ENCODE results near the gene DBN1. TPM values are rescaled to one million over a fixed set of nuclear protein-coding genes. Genes with fewer than 3 reads are reported as not detected.
A peak's percentile ranks its signal among the peaks of the same experiment; 100 is the strongest.

DBN1 gene
- polyA plus RNA-seq, 1 donor (not counting 4 experiments of a cell fraction or from before 2014, with no cell fraction given), result 59.4 TPM

DNA sequence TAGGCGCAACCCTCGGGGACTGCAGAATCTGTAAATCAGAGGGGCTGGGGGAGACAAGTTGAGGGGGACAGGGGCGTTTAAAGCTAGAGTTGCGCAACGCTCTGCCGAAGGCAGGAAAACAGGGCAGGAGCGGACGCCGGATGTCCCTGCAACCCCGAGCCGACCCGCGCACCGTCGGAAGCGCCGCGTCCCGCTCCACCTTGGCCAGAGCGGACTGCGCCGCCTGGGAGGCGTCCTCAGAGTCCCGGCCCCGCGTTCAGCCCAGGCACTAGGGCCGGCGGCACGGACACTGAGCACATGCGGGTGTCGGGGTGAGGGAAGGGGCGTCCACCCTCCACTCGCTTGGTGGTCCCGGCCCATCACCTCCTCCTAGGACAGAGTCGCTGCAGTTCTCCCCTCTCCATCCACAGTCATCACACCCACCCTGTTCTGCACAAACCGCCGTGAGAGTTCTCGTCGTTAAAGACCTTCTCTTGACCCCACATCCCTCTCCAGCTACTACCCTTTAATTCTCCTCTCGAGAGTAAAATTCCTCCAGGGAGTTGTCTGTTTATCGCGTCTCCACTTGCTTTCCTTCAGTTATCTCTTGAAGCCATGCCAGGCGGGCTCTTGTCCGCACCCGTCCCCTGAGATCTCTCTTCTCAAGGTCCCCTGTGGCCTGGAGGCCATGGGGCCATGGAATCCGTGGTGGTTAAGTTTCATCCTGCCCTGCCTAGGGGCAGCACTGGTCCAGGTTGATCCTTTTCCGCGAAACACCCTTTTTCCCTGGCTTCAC is 24.8 kb upstream of the DBN1 start:
- Histone ChIP-seq H3K9me1 (ENCODE audit: control insufficient read depth, extremely low read depth, insufficient read depth, low read length) (peaks cover 4% of the 10 kb centered on the region), H3K9me3 (ENCODE audit: control insufficient read depth, low read depth, low read length) (no peaks in the 10 kb centered on the region), H3K36me3 (ENCODE audit: control insufficient read depth in 2 of 2, extremely low read depth in 1 of 2, insufficient read depth in 2 of 2, low read length in 2 of 2) (peaks cover 1 to 8% of the 10 kb centered on the region in 2 experiments), H3K4me2 (ENCODE audit: control insufficient read depth, extremely low read depth, insufficient read depth, low read depth, low read length) (peak overlapping the region; percentile 78), H3K9ac (ENCODE audit: control insufficient read depth, extremely low read depth, insufficient read depth, low read length) (peak overlapping the region; percentile 83), H3K27me3 (ENCODE audit: control insufficient read depth, extremely low read depth, insufficient read depth, low read length) (no peaks in the 10 kb centered on the region), H3K4me3 (ENCODE audit: control insufficient read depth in 2 of 3, extremely low read depth in 1 of 3, insufficient read depth in 2 of 3, low read depth in 1 of 3, low read length in 3 of 3) (peak overlapping the region; percentile 66 to 81 (median 77)), H2AFZ (ENCODE audit: control insufficient read depth, low read length) (peak overlapping the region; percentile 68), H3K4me1 (ENCODE audit: control insufficient read depth, extremely low read depth, insufficient read depth, low read length) (peaks cover 44% of the 10 kb centered on the region), H3K79me2 (ENCODE audit: control insufficient read depth, insufficient read depth, low read length) (peaks cover 13% of the 10 kb centered on the region), H3K27ac (ENCODE audit: control insufficient read depth, insufficient read depth, low read length) (no peak overlapping the region), H4K20me1 (ENCODE audit: control insufficient read depth, extremely low read depth, insufficient read depth, low read length) (no peaks in the 10 kb centered on the region)
- dilution Hi-C loops (cut with MboI; ENCODE audit: extremely low pct_ligation_motif_present, low sequenced_read_pairs), result no loop called here
- FAIRE-seq (no peak), DNase-seq (ENCODE audit: low read depth, low spot score) (no peak)
- TF ChIP-seq EZH2 (IDR thresholded peaks at IDR 0.05; ENCODE audit: low read length), result peak; percentile 26
- TF ChIP-seq, protein P1, sequence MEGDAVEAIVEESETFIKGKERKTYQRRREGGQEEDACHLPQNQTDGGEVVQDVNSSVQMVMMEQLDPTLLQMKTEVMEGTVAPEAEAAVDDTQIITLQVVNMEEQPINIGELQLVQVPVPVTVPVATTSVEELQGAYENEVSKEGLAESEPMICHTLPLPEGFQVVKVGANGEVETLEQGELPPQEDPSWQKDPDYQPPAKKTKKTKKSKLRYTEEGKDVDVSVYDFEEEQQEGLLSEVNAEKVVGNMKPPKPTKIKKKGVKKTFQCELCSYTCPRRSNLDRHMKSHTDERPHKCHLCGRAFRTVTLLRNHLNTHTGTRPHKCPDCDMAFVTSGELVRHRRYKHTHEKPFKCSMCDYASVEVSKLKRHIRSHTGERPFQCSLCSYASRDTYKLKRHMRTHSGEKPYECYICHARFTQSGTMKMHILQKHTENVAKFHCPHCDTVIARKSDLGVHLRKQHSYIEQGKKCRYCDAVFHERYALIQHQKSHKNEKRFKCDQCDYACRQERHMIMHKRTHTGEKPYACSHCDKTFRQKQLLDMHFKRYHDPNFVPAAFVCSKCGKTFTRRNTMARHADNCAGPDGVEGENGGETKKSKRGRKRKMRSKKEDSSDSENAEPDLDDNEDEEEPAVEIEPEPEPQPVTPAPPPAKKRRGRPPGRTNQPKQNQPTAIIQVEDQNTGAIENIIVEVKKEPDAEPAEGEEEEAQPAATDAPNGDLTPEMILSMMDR (optimal IDR thresholded peaks at IDR 0.05 in 1 of 3, IDR thresholded peaks at IDR 0.05 in 1 of 3, conservative IDR thresholded peaks at IDR 0.05 in 1 of 3; ENCODE audit: extremely low read depth in 1 of 3, insufficient read depth in 2 of 3, low read length in 3 of 3), result no peak

DNA sequence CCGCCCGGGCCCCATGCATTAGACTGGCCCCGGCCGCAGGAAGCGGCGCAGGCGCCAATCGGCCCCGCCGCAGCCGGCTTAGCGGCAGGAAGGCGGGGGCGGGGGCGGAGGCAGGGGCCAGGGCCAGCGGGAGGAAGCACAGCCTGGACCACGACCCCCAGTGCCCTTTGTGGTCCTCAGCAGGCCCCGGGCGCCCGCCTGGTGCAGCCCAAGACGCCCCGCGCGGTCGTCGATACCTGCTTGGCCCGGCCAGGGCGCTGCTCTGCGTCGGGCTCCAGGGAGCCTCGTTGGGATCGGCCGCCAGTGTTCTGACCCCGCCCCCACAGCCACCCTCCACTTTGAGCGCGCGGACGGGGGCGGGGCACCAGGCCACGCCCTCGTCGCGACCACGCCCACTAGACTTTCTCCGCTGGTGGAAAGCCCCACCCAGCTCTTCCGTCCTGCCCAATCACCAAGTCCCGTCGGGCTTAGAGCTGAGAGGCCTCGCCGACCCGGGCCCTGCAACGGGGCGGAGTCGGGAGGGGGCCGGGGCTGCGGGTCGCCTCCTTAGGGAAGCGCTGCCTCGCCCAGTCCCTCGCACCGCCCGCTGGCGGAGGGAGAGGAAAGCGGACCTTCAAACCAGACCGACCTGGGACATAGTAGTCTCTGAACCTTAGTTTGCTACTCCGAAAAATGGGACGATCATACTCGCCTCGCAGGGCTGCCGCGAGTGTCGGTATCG is 24.0 kb upstream of the DBN1 start, which contains the start of gene PDLIM7:
Gene PDLIM7 (minus strand): TSS at position 313 of the 721 bp plus-strand sequence. CDS start 1,092 bp downstream, outside the sequence.
- Histone ChIP-seq H3K27me3 (ENCODE audit: control insufficient read depth, extremely low read depth, insufficient read depth, low read length) (no peaks in the 10 kb centered on the region), H3K79me2 (ENCODE audit: control insufficient read depth, insufficient read depth, low read length) (peaks cover 21% of the 10 kb centered on the region), H3K4me1 (ENCODE audit: control insufficient read depth, extremely low read depth, insufficient read depth, low read length) (peaks cover 42% of the 10 kb centered on the region), H3K36me3 (ENCODE audit: control insufficient read depth in 2 of 2, extremely low read depth in 1 of 2, insufficient read depth in 2 of 2, low read length in 2 of 2) (peaks cover 1 to 12% of the 10 kb centered on the region in 2 experiments), H3K9me1 (ENCODE audit: control insufficient read depth, extremely low read depth, insufficient read depth, low read length) (peaks cover 4% of the 10 kb centered on the region), H3K9me3 (ENCODE audit: control insufficient read depth, low read depth, low read length) (no peaks in the 10 kb centered on the region), H3K27ac (ENCODE audit: control insufficient read depth, insufficient read depth, low read length) (peak within 1 kb of the TSS; percentile 67), H3K9ac (ENCODE audit: control insufficient read depth, extremely low read depth, insufficient read depth, low read length) (peak within 1 kb of the TSS; percentile 83), H3K4me2 (ENCODE audit: control insufficient read depth, extremely low read depth, insufficient read depth, low read depth, low read length) (peak within 1 kb of the TSS; percentile 92), H2AFZ (ENCODE audit: control insufficient read depth, low read length) (peak within 1 kb of the TSS; percentile 68), H3K4me3 (ENCODE audit: control insufficient read depth in 2 of 3, extremely low read depth in 1 of 3, insufficient read depth in 2 of 3, low read depth in 1 of 3, low read length in 3 of 3) (peak within 1 kb of the TSS; percentile 77 to 81 (median 77)), H4K20me1 (ENCODE audit: control insufficient read depth, extremely low read depth, insufficient read depth, low read length) (no peaks in the 10 kb centered on the region)
- peak; percentile 93 for DNase-seq (ENCODE audit: low read depth, low spot score)
- FAIRE-seq, result no peak
- TF ChIP-seq, protein P1 (optimal IDR thresholded peaks at IDR 0.05 in 1 of 3, IDR thresholded peaks at IDR 0.05 in 1 of 3, conservative IDR thresholded peaks at IDR 0.05 in 1 of 3; ENCODE audit: extremely low read depth in 1 of 3, insufficient read depth in 2 of 3, low read length in 3 of 3), result no peak
- TF ChIP-seq EZH2 (IDR thresholded peaks at IDR 0.05; ENCODE audit: low read length), result no peak
- dilution Hi-C loops (cut with MboI; ENCODE audit: extremely low pct_ligation_motif_present, low sequenced_read_pairs), result no loop called here
